Measurements from ENCODE around the gene CILP2.

Gene CILP2

DNA sequence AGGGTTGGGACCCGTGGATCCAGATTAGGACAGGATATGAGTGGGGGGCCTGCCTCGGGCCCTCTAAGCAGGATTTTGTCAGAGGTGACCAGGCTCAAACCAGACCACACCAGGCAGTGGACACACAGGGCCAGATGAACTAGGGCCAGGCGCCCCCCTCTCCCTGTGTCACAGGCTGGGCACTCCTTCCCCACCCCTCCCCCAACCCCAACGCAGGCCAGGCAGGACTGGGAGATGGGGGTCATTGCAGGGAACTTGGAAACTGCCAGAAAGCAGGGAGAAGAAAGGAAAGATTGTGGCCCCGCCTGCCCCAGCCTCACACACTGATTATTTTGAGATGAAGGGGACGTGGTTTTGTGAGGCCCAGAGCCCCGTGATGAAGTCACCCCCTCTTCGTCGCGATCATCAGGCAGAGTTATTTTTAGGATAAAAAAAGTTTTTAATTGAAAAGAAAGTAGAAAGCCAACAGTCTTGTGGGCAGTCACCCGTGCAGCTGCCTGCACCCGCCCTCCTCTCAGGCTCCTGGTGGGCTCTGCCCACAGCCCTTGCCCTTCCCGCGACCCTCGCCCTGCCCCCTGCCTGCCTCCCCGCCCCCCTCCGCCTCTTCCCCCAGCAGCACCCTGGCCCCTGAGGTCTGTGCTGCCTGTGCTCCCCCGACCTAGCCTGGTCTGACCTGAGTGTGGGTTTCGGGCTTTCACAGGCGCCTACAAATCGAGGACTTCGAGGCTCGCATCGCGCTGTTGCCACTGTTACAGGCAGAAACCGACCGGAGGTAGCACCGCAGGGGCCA is 11.3 kb upstream of the CILP2 start:
- no peak overlapping the region for H3K4me3 ChIP-seq
- H3K27ac ChIP-seq = no peak overlapping the region

DNA sequence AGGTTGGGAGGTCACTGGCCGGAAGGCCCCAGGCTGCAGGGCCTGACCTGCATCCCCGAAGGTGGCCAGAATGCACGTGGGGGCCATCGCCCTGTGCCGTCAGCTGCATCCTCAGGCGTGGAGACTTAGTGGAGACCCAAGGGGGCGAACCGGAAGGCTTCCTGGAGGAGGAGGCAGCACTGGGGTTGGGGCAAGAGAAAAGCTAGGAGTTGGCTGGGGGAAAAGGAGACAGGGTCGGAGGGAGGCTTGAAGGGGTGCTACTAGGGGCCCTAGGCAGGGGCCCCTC is 10.8 kb upstream of the CILP2 start:
- H3K27ac ChIP-seq = no peak overlapping the region
- no peak overlapping the region for H3K4me3 ChIP-seq

- H3K27ac ChIP-seq = no peak overlapping the region
- H3K4me3 ChIP-seq = no peak overlapping the region
These were observed 10.1 kb upstream of the CILP2 start for GRCh38 chr19:19527674-19528625.

GRCh38 chr19:19528721-19529490 is 9.2 kb upstream of the CILP2 start, which contains the start of gene YJEFN3:
Gene YJEFN3 (plus strand): TSS chr19:19528911. CDS start chr19:19528933, 22 bp downstream.
- Histone ChIP-seq H3K4me3 (no peak within 1 kb of the TSS), H3K27ac (no peak within 1 kb of the TSS)

DNA sequence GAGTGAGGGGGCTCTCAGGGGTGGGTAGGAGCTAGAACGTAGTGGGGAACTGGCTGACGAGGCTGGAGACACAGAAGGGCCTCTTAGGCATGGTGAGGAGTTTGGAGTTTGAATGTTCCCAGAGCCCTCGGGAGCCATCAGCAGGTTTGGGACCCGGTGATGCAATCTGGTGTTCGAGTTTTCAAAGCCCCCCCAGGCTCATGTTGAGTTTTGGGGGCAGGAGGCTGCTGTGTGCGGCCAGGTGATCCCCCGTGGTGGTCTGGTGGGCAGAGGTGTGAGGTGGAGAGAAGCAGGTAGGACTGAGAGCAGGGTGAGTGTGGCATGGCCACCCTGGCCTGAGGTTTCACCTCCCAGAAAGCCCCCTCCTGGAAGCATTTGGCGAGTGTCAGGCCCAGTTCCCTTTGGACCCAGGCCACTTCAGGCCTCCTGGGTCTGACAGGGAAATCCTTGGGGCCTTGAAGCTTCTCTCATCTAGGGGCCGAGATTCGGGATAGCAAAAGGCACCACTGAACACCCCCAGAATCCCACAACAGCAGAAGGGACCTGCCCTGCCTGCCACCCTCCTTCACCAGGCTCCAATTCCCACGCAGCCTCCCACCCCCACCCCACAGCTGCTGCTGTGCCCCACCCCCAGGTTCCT is 8.2 kb upstream of the CILP2 start:
- no peak overlapping the region for H3K4me3 ChIP-seq
- H3K27ac ChIP-seq = no peak overlapping the region

- Histone ChIP-seq H3K4me3 (no peak overlapping the region), H3K27ac (no peak overlapping the region)
These were observed 7.7 kb upstream of the CILP2 start for GRCh38 chr19:19530423-19530804.

DNA sequence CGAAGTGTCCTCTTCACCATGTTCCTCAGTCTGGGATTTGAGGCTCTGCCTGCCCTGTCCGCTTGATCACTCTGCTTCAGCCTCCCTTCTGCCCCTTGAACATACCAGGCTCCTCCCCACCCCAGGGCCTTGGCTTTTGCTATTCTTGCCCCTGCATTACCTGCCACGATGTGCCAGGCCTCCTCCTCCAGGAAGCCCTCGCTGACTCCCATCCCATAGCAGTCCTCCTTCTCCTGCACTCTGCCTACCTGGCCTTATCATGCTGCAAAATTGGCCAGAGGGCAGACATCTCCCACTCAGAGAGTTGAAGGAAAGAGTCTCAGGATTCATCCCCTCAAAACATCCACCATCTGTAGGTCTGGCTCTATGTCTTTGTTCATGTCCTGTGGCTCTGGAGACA is 7.2 kb upstream of the CILP2 start:
- Histone ChIP-seq H3K4me3 (no peak overlapping the region), H3K27ac (peak overlapping the region in 1 of 21 experiments; percentile 10)

DNA sequence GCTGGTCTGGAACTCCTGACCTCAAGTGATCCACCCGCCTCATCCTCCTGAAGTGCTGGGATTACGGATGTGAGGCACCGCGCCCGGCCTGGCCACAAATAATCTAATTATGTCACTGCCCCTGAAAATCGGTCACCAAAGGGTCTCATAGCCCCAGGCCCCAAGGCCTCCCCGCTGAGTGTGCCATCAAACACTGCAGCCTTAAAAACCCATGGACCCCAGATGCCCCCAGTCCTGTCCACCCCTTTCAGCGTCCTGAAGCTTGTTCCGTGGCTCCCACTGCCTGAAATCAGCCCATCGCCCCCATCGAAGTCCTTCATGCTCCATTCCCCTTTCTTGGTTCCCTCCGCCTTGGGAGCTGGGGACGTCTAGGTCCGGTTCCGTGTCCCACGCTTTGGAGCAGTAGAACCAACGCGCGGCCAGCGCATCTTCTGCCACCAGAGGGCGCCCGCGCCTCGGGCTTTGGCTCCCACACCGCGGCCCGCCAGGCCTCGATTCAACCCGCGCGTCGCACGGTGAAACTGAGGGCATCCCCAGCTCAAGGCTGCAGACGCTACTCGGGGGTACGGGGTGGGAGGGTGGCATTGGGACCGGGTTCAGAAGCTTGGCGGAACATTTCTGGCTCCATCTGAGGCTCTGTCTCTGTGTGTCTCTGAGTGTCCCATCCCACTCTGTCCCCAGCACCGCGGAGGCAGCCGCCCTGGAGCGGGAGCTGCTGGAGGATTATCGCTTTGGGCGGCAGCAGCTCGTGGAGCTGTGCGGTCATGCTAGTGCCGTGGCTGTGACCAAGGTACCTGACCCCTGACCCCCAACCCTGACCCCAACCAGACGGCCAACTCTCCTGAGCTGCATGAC is 5.9 kb upstream of the CILP2 start:
- Histone ChIP-seq H3K27ac (no peak overlapping the region), H3K4me3 (no peak overlapping the region)

DNA sequence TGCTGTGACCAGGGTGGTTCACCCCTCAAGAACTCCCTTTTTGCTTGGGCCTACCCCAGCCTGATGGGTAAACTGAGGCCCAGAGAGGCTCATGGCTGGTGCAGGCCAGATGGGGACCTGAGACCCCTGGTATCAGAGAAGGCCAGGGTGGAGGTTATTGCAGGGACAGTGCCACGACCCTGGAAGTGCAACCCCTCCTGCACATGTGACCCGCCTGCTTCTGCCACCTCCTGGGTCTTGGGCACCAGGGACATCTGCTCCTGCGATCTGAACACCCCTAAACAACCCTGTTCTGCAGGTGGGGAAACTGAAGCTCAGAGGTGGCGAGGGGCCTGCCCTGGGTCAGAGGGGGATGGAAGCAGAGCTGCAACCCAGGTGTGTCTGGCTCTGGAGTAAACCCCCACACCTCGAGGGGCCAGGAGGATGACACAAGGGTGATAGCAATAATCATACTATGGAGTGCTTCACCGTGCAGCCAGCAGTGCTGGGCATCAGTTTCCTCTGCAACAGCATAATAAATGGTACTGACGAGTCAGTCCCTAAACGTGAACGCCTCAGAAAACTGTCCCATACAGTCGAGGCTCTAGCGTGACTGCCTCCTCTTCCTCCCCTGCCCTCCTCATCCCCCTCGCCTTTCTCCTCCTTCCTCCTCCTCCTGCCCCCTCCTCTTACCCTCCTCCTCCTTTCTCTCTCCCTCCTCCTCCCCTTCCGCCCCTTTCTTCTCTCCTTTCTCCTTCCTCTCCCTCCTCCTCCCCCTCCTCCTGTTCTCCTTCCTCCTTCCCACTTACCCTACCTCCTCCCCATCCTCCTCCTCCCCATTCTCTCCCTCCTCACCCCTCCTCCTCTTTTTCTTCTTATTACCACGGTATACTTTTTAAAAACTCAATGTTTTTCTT is 5.0 kb upstream of the CILP2 start:
- Histone ChIP-seq H3K4me3 (no peak overlapping the region), H3K27ac (no peak overlapping the region)

DNA sequence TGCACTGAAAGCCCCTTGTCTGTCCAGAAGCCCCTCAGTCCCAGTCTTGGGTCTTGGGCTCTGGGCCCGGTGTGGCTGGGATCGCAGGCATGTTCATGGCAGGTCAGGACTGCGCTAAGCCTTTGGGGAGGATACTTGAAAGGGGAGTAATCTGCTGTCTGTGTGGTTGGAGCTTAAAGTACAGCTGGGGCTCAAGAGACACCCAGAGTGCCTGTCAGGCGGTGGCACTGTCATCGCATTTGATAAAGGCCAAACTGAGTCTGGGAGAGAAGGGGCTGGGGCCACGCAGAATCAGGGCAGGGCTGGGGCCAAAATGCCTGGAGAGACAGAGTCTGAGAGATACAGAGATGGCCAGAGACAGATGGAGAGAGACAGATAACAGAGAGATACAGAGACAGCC is 4.2 kb upstream of the CILP2 start:
- H3K27ac ChIP-seq = no peak overlapping the region
- H3K4me3 ChIP-seq = no peak overlapping the region

GRCh38 chr19:19534556-19535265 is 3.4 kb upstream of the CILP2 start:
- H3K27ac ChIP-seq = no peak overlapping the region
- no peak overlapping the region for H3K4me3 ChIP-seq

- Histone ChIP-seq H3K4me3 (no peak overlapping the region), H3K27ac (no peak overlapping the region)
These were observed 2.5 kb upstream of the CILP2 start for GRCh38 chr19:19535311-19536191.

- peak overlapping the region in 2 of 7 experiments; percentile 7 to 39 for H3K4me3 ChIP-seq
- H3K27ac ChIP-seq = peak overlapping the region in 1 of 21 experiments; percentile 36
These were observed 703 bp upstream of the CILP2 start for GRCh38 chr19:19537075-19538048.

GRCh38 chr19:19538785-19539166 is 711 bp downstream of the CILP2 start:
- peak overlapping the region in 1 of 7 experiments; percentile 39 for H3K4me3 ChIP-seq
- H3K27ac ChIP-seq = peak overlapping the region in 1 of 21 experiments; percentile 39

GRCh38 chr19:19539698-19540063 is 1.6 kb downstream of the CILP2 start:
- Histone ChIP-seq H3K4me3 (no peak overlapping the region), H3K27ac (no peak overlapping the region)
